Measurements from ENCODE around the gene ZNF335. TPM values are rescaled to one million over a fixed set of nuclear protein-coding genes. Genes with fewer than 3 reads are reported as not detected.
"Not testable (repeated sequence)": the region's sequence is repeated elsewhere in the genome, so short reads cannot be mapped to it uniquely, and the experiment has no call there.

ZNF335 gene
- total RNA-seq, 1 donor, result 59.5 TPM

DNA sequence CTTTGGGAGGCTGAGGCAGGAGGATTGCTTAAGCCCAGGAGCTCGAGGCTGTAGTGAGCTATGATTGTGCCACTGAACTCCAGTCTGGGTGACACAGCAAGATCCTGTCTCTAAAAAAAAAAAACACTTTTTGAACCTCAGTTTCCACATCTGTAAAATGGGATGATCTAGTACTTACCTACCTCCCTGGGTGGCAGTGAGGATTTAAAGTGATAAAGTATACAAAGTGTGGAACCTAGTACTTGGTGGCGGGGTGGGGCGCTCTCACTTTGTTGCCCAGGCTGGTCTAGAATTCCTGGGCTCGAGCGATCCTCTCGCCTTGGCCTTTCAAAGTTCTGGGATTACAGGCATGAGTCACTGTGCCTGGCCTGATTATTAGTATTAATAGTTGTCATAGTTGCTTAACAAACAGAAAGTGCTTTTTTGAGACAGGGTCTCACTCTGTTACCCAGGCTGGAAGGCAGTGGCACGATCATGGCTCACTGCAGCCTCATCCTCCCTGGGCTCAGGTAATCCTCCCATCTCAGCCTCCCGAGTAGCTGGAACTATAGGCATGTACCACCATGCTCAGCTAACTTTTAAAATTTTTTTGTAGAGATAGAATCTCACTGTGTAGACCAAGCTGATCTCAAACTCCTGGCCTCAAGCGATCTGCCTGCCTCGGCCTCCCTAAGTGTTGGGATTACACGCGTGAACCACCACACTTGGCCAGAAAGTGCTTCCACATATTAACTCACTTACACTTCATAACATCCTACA lies 53.0 kb downstream of the ZNF335 start:
- no peak for DNase-seq (ENCODE audit: low read depth in 2 of 3, low spot score in 2 of 3)

DNA sequence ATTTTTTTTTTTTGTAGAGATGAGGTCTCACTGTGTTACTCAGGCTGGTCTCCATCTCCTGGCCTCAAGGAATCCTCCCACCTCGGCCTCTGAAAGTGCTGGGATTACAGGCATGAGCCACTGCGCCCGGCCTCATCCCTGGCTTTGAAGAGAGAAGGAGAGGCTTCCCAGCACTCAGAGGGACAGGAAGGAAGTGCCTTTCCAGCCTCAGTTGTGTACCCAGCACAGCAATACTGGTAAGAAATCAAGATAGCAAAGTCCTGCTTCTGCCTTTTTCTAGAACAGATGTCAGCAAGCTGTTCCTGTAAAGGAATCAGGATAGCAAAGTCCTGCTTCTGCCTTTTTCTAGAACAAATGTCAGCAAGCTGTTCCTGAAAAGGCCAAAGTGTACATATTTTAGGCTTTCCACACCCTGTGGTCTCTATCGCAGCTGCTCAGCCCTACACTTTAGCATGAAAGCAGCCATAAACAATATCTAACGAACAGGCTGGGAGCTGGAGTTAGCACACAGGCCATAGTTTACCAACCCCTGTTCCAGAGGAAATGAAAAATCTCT lies 53.7 kb downstream of the ZNF335 start:
- no peak for DNase-seq (ENCODE audit: low read depth in 2 of 3, low spot score in 2 of 3)

DNA sequence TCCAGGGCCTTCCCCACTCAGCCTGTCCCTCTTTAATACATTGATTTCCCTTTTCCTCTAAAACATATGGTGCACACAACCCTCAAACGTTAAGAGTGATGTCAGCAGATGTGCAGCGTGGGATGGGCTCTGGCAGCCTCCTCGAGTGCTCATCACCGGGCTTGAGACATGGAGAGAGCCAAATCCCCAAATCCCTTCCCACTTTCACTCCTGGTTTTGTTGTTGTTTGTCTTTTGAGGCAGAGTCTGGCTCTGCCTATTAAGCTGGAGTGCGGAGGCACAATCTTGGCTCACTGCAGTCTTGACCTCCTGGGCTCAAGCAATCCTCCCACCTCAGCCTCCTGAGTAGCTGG lies 54.2 kb downstream of the ZNF335 start:
- no peak for DNase-seq (ENCODE audit: low read depth in 2 of 3, low spot score in 2 of 3)

DNA sequence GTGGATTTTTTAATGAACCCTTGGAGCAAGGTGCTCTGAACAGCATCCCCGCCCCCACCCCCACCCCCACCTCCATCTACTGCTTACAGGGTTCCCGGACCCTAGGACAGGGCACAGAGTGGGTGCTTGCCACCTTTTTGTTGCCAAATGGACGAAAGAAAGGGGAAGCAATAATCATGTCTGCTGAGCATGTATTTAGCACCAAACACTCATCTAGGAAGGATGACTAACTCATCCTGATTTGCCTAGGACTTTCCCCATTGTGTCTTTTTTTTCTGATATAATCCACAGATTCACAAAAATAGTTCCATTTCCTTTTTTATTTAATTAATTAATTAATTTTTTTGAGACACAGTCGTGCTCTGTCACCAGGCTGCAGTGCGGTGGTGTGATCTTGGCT lies 58.9 kb downstream of the ZNF335 start:
- DNase-seq (ENCODE audit: low read depth in 2 of 3, low spot score in 2 of 3), result no peak

DNA sequence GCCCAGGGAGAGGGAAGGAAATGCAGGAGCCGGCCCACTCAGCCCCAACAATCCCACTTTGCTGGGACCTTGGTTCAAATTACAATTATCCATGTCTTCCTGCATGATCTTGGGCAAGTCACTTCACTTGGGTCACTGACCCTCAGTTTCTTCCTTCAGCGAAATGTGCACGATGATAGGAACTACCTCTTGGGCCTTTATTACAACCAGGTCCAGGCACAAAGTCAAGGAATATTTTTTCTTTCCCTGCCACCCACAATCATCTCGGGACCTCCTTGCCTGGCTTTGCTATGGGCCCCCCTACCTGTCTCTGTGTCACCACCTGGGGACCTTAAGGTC lies 59.7 kb downstream of the ZNF335 start:
- no peak for DNase-seq (ENCODE audit: low read depth in 2 of 3, low spot score in 2 of 3)

DNA sequence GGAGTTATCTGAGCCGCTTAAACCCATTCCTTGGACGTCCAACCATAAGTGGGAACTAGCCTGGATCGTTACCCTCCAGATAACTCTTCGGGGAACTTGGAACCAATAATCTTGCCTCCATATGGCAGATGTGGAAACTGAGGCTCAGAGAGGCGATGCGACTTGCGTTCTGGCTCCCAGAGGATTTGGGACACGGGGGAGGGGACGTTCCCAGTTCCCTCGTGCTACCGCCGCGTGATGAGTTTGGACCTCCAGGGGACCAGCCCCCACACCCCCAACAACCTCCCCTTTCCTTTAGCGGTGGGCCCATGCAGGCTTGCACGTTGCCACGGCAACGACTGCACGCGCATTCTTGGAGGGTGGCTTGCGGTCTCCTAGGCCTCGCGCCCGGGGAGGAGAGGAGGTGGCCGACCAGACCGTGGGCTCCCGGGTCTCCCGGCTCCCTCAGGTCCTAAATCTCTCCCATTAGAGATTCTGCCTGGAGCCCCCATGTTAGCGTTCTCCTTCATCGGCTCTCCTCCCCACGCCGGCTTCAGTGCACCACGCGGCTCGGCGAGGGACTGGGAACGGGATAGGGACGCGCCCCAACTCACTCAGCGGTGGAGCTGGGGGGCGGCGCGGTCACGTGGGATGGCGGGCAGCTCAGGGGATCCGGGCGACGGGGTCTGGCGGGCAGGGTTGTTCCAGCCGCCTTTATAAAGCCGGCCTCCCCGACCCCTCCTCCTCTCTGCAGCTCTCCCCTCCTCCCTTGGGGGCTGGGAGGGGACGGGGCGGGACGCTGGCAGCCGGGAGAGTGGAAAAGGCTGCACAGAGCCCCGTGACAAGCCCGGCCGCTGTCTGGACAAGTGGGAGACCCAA lies 60.3 kb downstream of the ZNF335 start, which contains the start of gene PLTP:
TSS of gene PLTP (minus strand) at position 670 of the 858 bp plus-strand sequence. CDS start 703 bp downstream, outside the sequence.
- DNase-seq (ENCODE audit: low read depth in 2 of 3, low spot score in 2 of 3), result peak in 2 of 3 donors; percentile 78 to 82

DNA sequence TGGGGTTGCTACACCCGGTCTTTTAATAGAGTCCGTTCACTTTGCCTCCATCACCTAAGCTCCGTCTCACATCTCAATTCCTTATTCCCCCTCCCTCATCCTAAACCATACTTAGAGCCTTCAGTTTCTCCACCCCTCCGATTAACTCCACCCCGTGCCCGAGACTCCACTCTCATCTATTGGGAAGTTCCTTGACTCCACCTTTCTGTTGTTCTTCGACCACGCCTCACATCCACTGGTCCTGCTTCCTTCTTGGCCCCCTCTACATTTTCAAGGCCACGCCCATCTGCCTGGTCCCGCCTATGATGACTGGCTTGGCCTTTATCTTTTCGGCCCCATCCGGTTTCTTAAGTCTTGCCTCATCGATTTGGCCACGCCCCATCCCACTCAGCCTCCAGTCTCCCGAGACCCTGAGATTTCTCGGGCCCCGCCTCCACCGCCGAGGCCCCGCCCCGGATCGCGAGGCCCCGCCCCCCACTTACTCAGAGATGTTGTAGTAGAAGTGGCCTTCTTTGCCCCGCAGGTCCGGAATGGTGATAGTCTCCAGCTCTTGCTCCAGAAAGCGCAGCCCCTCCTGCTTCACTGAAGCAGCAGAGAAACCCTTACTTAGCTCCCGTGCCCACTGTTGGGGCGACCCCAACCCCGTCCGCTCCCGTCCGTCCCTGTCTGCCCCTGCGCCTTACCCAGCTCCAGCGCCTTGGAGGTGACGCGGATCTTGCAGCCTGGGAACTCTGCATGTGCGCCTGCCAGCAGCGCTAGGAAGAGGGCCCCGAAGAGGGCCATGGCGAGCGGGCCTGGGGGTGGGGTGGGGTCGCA lies 61.1 kb downstream of the ZNF335 start:
- peak; percentile 47 to 100 (median 99) for DNase-seq (ENCODE audit: low read depth in 2 of 3, low spot score in 2 of 3)

DNA sequence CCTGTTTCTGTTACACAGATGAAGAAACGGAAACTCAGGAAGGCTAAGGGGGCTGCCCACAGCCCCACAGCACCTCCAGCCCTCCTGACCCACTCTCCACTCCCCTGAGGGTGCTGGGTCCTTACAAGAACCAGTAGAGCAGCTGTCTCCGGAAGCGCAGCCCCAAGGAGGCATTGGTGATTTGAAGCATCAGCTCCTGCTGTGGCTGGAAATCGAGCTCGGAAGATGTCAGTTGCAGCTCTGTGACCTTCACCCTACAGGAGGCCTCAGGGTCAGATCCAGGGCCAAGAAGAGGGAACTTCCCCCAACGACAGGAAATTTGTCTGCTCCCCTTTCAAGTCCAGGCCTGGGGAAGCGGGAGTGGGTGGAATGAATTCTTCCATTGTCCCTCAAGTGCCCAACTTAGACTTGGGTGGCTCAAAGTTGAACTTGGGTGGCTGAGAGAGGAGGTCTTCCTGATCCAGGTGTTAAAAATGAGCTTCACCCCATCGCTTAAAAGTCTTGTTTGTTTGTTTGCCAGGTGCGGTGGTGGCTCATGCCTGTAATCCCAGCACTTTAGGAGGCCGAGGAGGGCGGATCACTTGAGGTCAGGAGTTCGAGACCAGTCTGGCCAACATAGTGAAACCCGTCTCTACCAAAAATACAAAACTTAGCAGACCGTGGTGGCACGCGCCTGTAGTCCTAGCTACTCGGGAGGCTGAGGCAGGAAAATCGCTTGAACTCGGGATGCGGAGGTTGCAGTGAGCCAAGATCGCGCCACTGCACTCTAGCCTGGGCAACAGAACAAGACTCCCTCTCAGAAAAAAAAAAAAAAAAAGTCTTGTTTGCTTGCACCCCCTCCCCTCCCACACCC lies 62.0 kb downstream of the ZNF335 start:
- no peak for DNase-seq (ENCODE audit: low read depth in 2 of 3, low spot score in 2 of 3)

DNA sequence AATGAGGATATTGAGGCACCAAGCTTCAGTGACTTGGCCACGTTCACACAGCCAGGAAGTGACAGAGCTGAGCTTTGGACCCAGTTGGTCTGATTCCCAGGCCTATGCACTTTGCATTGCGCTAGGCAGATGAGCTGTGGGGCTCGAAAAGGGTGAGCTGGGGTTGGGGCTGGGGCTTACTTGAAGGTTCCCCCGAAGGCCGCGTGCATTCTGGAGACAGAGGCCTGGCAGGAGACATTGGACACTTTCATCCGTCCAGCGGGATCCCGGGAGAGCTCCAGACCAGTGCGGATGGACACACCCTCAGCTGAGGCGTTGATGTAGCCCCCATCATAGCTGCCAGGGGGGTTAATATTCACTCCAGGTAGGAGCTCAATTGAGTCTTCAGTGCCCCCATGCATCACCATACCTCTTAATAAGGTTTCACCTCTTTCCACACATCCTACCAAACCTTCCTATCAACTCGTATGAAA lies 62.6 kb downstream of the ZNF335 start:
- no peak for DNase-seq (ENCODE audit: low read depth in 2 of 3, low spot score in 2 of 3)

DNA sequence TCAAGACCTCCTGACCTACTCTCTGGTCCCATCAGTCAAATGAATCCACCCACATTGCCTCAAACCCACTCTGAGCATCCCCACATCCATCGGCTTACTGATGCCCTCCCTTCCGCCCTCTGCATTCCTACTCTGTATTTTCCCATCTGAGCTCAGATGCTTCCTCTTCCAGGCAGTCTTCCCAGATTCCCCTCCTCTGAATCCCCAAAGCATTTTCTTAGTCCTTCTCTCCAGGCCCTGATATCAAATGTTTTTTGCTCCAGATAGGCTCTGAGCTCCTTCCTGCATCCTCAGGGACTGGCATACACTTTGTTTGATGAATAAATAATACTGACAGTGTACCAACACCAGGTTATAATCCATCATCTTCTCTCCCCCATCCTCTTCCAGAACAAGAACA lies 63.9 kb downstream of the ZNF335 start:
- DNase-seq (ENCODE audit: low read depth in 2 of 3, low spot score in 2 of 3), result no peak

DNA sequence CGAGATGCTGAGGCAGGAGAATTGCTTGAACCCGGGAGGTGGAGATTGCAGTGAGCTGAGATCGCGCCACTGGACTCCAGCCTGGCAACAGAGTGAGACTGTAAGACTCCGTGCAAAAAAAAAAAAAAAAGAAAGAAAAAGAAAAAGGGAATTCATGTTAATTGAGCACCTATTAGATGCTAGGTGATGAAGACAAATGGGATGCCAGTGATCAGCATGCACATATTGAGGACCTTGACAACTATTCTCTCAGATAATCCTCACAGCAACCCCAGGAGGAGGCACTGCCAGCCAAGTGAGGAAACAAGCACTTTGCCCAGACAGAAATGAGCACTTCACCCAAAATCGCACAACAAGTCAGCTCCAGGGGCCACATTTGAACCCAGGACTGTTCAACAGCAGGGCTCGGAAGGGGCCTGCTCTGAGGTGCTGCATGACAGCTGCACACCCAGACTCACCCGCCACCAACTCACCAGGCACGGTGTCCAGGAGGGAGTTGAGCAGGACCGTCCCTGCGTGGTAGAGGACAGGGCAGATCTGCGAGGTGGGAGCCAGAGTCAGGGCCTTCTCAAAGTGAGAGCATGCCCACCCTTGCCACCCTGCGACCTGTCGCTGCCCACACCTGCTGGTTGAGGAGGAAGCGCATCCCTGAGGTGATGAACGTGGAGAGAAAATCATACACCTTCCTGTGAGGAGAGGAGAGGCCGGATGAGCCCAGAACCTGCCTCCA lies 64.6 kb downstream of the ZNF335 start:
- no peak for DNase-seq (ENCODE audit: low read depth in 2 of 3, low spot score in 2 of 3)

DNA sequence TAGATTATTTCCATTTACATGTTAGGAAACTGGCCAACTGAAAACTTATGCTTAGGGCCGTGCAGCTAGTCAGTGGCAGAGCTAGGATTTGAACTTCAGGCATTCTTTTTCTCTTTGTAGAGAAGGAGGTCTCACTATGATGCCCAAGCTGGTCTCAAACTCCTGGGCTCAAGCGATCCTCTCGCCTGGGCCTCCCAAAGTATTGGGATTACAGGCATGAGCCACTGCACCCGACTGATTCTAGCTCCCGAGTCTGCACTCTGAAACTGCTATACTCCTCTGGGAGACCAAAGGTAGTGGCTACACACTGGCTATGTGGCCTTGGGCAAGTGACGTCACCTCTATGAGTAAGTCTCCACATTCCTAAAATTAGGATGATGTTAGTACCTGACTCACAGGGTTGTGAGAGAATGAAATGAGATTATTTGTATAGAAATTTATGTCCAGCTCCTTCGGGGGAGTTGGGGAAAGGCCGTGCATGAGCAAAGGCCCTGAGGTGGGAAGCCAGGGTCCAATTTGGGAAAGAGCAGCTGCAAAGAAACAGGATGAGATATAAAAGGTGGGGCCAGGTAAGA lies 66.4 kb downstream of the ZNF335 start:
- no peak for DNase-seq (ENCODE audit: low read depth in 2 of 3, low spot score in 2 of 3)

DNA sequence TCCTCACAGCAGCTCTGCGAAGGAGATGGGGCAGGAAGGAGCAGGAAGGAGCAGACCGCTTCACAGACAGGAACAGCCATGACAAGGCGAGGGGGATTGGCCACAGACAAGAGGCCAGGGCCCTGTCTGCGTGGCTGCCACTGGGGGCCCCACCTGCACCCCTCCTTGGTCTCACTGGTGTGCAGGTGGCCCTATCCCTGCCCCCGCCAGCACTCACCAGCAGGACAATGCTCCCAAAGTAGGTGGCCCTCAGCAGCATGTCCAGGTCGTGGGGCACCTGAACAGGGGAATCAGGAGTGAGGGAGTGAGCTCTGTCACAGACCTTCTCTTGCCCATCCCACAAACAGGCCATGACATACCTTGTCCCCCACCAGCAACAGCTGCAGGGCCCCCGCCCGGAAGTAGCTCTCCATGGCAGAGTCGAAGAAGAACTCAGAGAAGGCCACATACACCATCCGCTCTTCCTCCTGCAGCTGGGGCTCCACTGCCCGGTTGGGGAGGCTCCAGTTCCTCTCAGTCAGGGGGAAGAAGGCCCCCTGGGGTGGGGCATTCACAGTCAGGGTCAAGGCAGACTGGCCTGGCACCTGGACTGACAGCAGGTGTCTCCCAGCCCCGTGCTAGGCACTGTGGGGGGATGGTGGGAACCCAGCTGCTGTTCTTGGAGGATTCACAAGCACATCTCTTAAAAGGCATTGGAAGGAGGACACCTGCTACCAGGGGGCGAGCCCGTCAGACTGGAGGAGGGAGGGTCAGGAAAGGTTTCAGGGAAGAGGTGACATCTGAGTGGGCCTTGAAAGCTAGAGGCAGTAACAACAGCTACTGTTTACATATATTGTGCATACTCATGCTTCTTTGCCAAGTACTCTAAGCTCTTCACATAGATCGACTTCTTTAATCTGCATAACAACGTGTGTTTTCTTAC lies 67.2 kb downstream of the ZNF335 start:
- DNase-seq (ENCODE audit: low read depth in 2 of 3, low spot score in 2 of 3), result no peak

DNA sequence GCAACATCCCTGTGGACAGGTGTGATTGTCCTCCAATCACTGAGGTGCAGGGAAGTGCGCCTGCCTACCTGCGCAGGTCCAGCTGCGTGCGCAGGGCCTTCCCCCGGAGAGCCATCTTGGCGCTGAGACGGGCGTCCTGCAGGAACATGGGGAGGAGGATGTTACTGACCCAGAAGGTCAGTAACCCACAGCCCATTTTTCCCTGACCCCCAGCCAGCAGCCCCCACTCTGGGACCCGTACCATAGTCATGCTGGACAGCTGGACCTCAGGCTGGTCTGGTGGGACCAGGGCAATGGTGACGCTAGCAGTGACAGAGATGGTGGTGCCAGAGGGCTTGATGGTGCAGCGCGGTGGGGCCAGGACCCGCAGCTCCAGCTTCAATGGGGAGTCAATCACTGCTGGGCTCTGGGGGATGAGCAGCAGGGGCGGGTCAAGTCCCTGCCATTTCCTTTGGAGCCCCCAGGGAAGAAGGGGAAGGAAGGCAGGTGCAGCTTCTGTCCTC lies 69.8 kb downstream of the ZNF335 start:
- no peak for DNase-seq (ENCODE audit: low read depth in 2 of 3, low spot score in 2 of 3)

DNA sequence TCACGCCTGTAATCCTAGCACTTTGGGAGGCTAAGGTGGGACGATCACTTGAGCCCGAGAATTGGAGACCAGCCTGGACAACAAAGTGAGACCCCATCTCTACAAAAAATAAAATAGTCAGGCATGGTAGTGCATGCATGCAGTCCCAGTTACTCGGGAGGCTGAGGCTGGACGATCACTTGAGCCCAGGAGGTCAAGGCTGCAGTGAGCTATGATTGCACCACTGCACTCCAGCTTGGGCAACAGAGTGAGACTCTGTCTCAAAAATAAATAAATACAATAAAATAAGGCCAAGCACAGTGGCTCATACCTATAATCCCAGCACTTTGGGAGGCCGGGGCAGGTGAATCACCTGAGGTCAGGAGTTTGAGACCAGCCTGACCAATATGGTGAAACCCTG lies 70.7 kb downstream of the ZNF335 start:
- DNase-seq (ENCODE audit: low read depth in 2 of 3, low spot score in 2 of 3), result not testable (repeated sequence)

DNA sequence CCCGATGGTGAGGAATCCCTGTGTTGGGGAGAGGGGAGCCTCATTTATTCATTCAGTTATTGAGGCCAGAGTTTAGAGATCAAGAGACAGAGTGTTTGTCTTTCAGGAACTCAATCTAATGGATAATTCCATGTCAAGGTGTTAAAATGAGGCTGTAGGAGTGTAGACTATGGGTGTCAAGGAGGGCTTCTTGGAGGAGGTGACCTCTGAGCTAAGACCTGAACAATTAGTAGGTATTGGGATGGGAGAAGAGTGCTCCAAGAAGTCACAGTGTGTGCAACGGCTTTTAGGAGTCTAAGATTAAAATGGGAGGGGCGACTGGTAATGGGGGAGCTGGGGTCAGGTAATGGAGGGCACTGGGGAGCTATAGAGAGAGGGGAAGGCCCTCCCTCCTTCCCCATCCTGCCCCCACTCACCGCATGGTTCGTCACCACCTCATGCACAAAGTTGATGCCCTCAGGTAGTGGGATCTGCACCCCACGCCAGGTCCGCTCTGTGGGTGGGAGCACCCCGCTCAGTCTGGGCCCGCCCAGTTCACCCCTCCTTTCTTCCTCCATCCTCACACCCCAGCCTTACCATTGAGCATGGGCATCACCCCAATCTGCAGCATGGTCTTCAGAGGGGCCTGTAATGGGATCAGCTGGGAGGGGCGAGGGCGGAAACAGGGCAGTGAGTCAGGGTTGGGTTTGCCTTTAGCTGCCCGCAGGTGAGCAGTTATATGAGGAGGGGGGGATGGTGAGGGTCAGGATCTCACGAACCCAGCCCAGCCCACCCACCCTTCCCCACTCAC lies 72.8 kb downstream of the ZNF335 start:
- DNase-seq (ENCODE audit: low read depth in 2 of 3, low spot score in 2 of 3), result no peak

Data from hematopoietic multipotent progenitor cell (in vitro differentiated cells).